ENCODE measurements around the gene CSNK1A1L.

Gene CSNK1A1L

DNA sequence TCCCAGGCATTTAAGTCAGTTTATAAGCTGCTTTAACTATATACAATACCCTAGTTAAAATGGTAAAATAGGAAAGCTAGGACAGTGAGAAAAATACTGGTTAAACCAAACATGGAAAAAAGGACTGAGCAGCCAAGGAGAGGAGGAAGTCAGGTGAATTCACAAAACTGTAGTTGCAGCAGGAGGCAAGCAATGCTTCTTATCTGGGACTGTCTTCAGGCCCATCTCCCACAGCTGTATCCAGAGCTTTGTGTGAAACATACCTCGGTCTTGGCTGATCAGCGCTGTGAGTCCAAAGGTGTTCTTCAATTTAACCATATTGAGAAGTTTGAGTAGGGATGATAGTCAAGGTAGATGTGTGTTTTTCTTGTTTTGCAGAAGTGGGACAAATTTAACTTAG is 30.3 kb downstream of the CSNK1A1L start:
- CTCF ChIA-PET: no interaction called here
- no peak for DNase-seq (ENCODE audit: extremely low spot score)
- POLR2A ChIA-PET: no interaction called here
- TF ChIP-seq LEF1 (IDR thresholded peaks at IDR 0.05; ENCODE audit: borderline replicate concordance): no peak
- TF ChIP-seq FOXA1 (IDR thresholded peaks at IDR 0.05): no peak
- no peak for TF ChIP-seq FOXM1 (IDR thresholded peaks at IDR 0.05; ENCODE audit: borderline replicate concordance)
- TF ChIP-seq L3MBTL2 (conservative IDR thresholded peaks at IDR 0.05): no peak
- no peak for TF ChIP-seq BHLHE40 (IDR thresholded peaks at IDR 0.05; ENCODE audit: borderline replicate concordance)
- no peak for TF ChIP-seq NFRKB (IDR thresholded peaks at IDR 0.05)
- TF ChIP-seq TARDBP (IDR thresholded peaks at IDR 0.05): no peak
- no peak for TF ChIP-seq ARNT (IDR thresholded peaks at IDR 0.05)
- no peak for TF ChIP-seq SUZ12 (IDR thresholded peaks at IDR 0.05)
- TF ChIP-seq FOXK2 (IDR thresholded peaks at IDR 0.05): no peak
- no peak for TF ChIP-seq ELF4 (IDR thresholded peaks at IDR 0.05)
- TF ChIP-seq, protein P1, sequence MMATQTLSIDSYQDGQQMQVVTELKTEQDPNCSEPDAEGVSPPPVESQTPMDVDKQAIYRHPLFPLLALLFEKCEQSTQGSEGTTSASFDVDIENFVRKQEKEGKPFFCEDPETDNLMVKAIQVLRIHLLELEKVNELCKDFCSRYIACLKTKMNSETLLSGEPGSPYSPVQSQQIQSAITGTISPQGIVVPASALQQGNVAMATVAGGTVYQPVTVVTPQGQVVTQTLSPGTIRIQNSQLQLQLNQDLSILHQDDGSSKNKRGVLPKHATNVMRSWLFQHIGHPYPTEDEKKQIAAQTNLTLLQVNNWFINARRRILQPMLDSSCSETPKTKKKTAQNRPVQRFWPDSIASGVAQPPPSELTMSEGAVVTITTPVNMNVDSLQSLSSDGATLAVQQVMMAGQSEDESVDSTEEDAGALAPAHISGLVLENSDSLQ (IDR thresholded peaks at IDR 0.05): no peak
- TF ChIP-seq HDGF (IDR thresholded peaks at IDR 0.05; ENCODE audit: borderline replicate concordance): no peak
- TF ChIP-seq CTBP1 (IDR thresholded peaks at IDR 0.05; ENCODE audit: borderline replicate concordance): no peak
- no peak for TF ChIP-seq SP1 (IDR thresholded peaks at IDR 0.05)
- TF ChIP-seq ZNF384 (IDR thresholded peaks at IDR 0.05): no peak

DNA sequence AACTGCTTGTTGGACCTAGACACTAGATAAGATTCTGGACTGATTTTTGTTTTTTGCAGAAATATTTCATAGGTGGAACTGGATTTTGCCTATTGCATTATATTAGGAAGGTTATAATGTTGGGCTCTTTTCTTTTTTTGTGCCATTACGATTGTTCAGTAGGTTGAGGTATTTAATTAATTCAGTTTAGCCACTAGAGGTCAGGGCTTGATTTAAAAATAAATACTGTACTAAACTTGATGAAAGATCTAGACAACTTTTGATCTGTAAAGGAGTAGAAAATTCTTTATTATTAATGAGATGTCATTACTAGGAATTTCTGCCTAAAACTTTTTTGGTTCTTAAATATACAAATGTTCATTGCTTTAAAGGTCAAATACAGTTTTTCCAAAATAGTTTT is 30.8 kb downstream of the CSNK1A1L start:
- POLR2A ChIA-PET: no interaction called here
- CTCF ChIA-PET: interaction anchor here (0.9 kb wide), 1 partner anchor 10 kb away, joined by 4 read pairs; no protein-coding TSS in a partner anchor
- DNase-seq (ENCODE audit: extremely low spot score): no peak
- TF ChIP-seq SUZ12 (IDR thresholded peaks at IDR 0.05) (no peak), NFRKB (IDR thresholded peaks at IDR 0.05) (no peak), ZNF384 (IDR thresholded peaks at IDR 0.05) (no peak), L3MBTL2 (conservative IDR thresholded peaks at IDR 0.05) (no peak), FOXK2 (IDR thresholded peaks at IDR 0.05) (no peak), ARNT (IDR thresholded peaks at IDR 0.05) (no peak), FOXA1 (IDR thresholded peaks at IDR 0.05) (no peak), HDGF (IDR thresholded peaks at IDR 0.05; ENCODE audit: borderline replicate concordance) (no peak), CTBP1 (IDR thresholded peaks at IDR 0.05; ENCODE audit: borderline replicate concordance) (no peak), FOXM1 (IDR thresholded peaks at IDR 0.05; ENCODE audit: borderline replicate concordance) (no peak), BHLHE40 (IDR thresholded peaks at IDR 0.05; ENCODE audit: borderline replicate concordance) (no peak), LEF1 (IDR thresholded peaks at IDR 0.05; ENCODE audit: borderline replicate concordance) (no peak), ELF4 (IDR thresholded peaks at IDR 0.05) (no peak), TARDBP (IDR thresholded peaks at IDR 0.05) (no peak), SP1 (IDR thresholded peaks at IDR 0.05) (no peak)
- TF ChIP-seq, protein P1 (IDR thresholded peaks at IDR 0.05): no peak

- CTCF ChIA-PET: no interaction called here
- TF ChIP-seq CTBP1 (IDR thresholded peaks at IDR 0.05; ENCODE audit: borderline replicate concordance): no peak
- no peak for TF ChIP-seq FOXK2 (IDR thresholded peaks at IDR 0.05)
- TF ChIP-seq L3MBTL2 (conservative IDR thresholded peaks at IDR 0.05): no peak
- no peak for TF ChIP-seq NFRKB (IDR thresholded peaks at IDR 0.05)
- no peak for TF ChIP-seq SP1 (IDR thresholded peaks at IDR 0.05)
- no peak for TF ChIP-seq ZNF384 (IDR thresholded peaks at IDR 0.05)
- no peak for TF ChIP-seq FOXM1 (IDR thresholded peaks at IDR 0.05; ENCODE audit: borderline replicate concordance)
- no peak for TF ChIP-seq ARNT (IDR thresholded peaks at IDR 0.05)
- TF ChIP-seq, protein P1 (IDR thresholded peaks at IDR 0.05): no peak
- no peak for DNase-seq (ENCODE audit: extremely low spot score)
- POLR2A ChIA-PET: no interaction called here
These were observed 33.4 kb downstream of the CSNK1A1L start for GRCh38 chr13:37072024-37072423.

- POLR2A ChIA-PET: interaction anchor here (1.8 kb wide), 1 partner anchor 71 kb away, joined by 7 read pairs; the partner anchor contains the start of gene EXOSC8
- no peak for DNase-seq (ENCODE audit: extremely low spot score)
- TF ChIP-seq FOXA1 (IDR thresholded peaks at IDR 0.05) (no peak), CTBP1 (IDR thresholded peaks at IDR 0.05; ENCODE audit: borderline replicate concordance) (no peak)
- CTCF ChIA-PET: no interaction called here
These were observed 34.5 kb downstream of the CSNK1A1L start for GRCh38 chr13:37070956-37071355.

GRCh38 chr13:37070145-37070695 is 35.2 kb downstream of the CSNK1A1L start:
- ChIA-PET CTCF (no interaction called here), POLR2A (interaction anchor here (1.8 kb wide), 1 partner anchor 70 kb away, joined by 7 read pairs; the partner anchor contains the start of gene EXOSC8)
- no peak for TF ChIP-seq SUZ12 (IDR thresholded peaks at IDR 0.05)
- TF ChIP-seq, protein P1 (IDR thresholded peaks at IDR 0.05): no peak
- no peak for TF ChIP-seq ARNT (IDR thresholded peaks at IDR 0.05)
- no peak for TF ChIP-seq NFRKB (IDR thresholded peaks at IDR 0.05)
- no peak for TF ChIP-seq SP1 (IDR thresholded peaks at IDR 0.05)
- TF ChIP-seq FOXM1 (IDR thresholded peaks at IDR 0.05; ENCODE audit: borderline replicate concordance): no peak
- TF ChIP-seq LEF1 (IDR thresholded peaks at IDR 0.05; ENCODE audit: borderline replicate concordance): no peak
- no peak for TF ChIP-seq HDGF (IDR thresholded peaks at IDR 0.05; ENCODE audit: borderline replicate concordance)
- no peak for TF ChIP-seq TARDBP (IDR thresholded peaks at IDR 0.05)
- TF ChIP-seq BHLHE40 (IDR thresholded peaks at IDR 0.05; ENCODE audit: borderline replicate concordance): no peak
- no peak for TF ChIP-seq ZNF384 (IDR thresholded peaks at IDR 0.05)
- TF ChIP-seq L3MBTL2 (conservative IDR thresholded peaks at IDR 0.05): no peak
- no peak for TF ChIP-seq FOXA1 (IDR thresholded peaks at IDR 0.05)
- TF ChIP-seq CTBP1 (IDR thresholded peaks at IDR 0.05; ENCODE audit: borderline replicate concordance): no peak
- DNase-seq (ENCODE audit: extremely low spot score): no peak

Measured in HEK293T (cell line).